ENCODE results near the gene CHADL. TPM values are rescaled to one million over a fixed set of nuclear protein-coding genes. Genes with fewer than 3 reads are reported as not detected.

Gene CHADL
- total and polyA plus RNA-seq, 2 of the 4 experiments (the other 2 are of a cell fraction), result 0.18 to 0.53 TPM

GRCh38 chr22:41239443-41240128 is 1.1 kb downstream of the CHADL start:
- Histone ChIP-seq H2AK9ac (replicated peaks; ENCODE audit: low read depth, low read length, poor library complexity) (peak overlapping the region; percentile 9), H3K14ac (replicated peaks; ENCODE audit: low read depth, low read length) (no peak overlapping the region), H4K20me1 (ENCODE audit: insufficient read depth, low read length) (peaks cover 14% of the 10 kb centered on the region), H4K91ac (ENCODE audit: insufficient read depth, low read depth, low read length) (no peak overlapping the region), H2BK5ac (ENCODE audit: low read depth, low read length, poor library complexity, severe bottlenecking) (no peak overlapping the region), H3K56ac (ENCODE audit: extremely low read depth, insufficient read depth, low read length) (no peak overlapping the region), H4K5ac (ENCODE audit: low read depth, low read length) (no peak overlapping the region), H3K36me3 (ENCODE audit: control insufficient read depth, insufficient read depth, low read length) (0 out of 2 replicates have a peak, but pooled peaks cover 3% of the 10 kb centered on the region), H3K4me1 (ENCODE audit: control insufficient read depth, insufficient read depth, low read length) (0 out of 2 replicates have a peak, but pooled peaks cover 5% of the 10 kb centered on the region), H3K9ac (ENCODE audit: low read depth, low read length) (no peak overlapping the region), H2AFZ (replicated peaks; ENCODE audit: low read length, poor library complexity) (peak overlapping the region; percentile 10), H2BK15ac (ENCODE audit: low read depth, low read length) (no peak overlapping the region), H3K18ac (ENCODE audit: low read depth, low read length) (no peak overlapping the region), H3K9me3 (ENCODE audit: control insufficient read depth, insufficient read depth, low read length) (no peaks in the 10 kb centered on the region), H3K79me1 (ENCODE audit: low read depth in 1 of 2, low read length in 2 of 2) (no peaks in the 10 kb centered on the region), H3K4me3 (ENCODE audit: insufficient read depth, low read depth, low read length) (no peak overlapping the region), H4K8ac (ENCODE audit: low read depth in 2 of 2, low read length in 2 of 2) (no peak overlapping the region), H3K27ac (ENCODE audit: insufficient read depth, low read length) (no peak overlapping the region), H2BK120ac (ENCODE audit: low read depth, low read length) (no peak overlapping the region), H3K27me3 (ENCODE audit: control insufficient read depth, insufficient read depth, low read length) (no peaks in the 10 kb centered on the region), H2BK20ac (ENCODE audit: low read depth, low read length) (no peak overlapping the region), H3K4ac (ENCODE audit: low read depth, low read length) (no peak overlapping the region; the same call in 1 of the 2 replicates), H3K4me2 (ENCODE audit: low read depth, low read length) (no peak overlapping the region), H2AK5ac (ENCODE audit: low read depth, low read length) (no peak overlapping the region), H3K23ac (ENCODE audit: low read depth, low read length) (no peak overlapping the region), H3K9me1 (ENCODE audit: insufficient read depth, low read length) (peaks cover 6% of the 10 kb centered on the region; the same call in 1 of the 2 replicates)
- 84% methylated on average over 12 of the region's 16 CpGs; no CpG with 5 or more reads in 1 of the 2 experiments for WGBS, 2 experiments (ENCODE audit: extremely low coverage in 2 of 2, insufficient read length in 1 of 2)
- DNase-seq (no peak), ATAC-seq (ENCODE audit: low read depth) (no peak)
- CTCF ChIA-PET, result interaction anchor here (0.6 kb wide), 1 partner anchor 29 kb away, joined by 3 read pairs; no protein-coding TSS in a partner anchor
- TF ChIP-seq SMC3 (IDR thresholded peaks at IDR 0.05; ENCODE audit: low read depth, low read length), result no peak
- TF ChIP-seq USF2 (IDR thresholded peaks at IDR 0.05; ENCODE audit: low read depth, low read length), result no peak
- TF ChIP-seq RFX5 (IDR thresholded peaks at IDR 0.05; ENCODE audit: low read depth, low read length), result no peak
- no peak for TF ChIP-seq RCOR1 (IDR thresholded peaks at IDR 0.05; ENCODE audit: insufficient replicate concordance, low read length)
- no peak for TF ChIP-seq NFE2L2 (IDR thresholded peaks at IDR 0.05; ENCODE audit: low read depth, low read length)
- no peak for TF ChIP-seq MAFK (IDR thresholded peaks at IDR 0.05; ENCODE audit: low read depth, low read length)
- no peak for TF ChIP-seq CTCF (conservative IDR thresholded peaks at IDR 0.05; ENCODE audit: low read depth, low read length)
- no peak for TF ChIP-seq ELK1 (IDR thresholded peaks at IDR 0.05; ENCODE audit: borderline replicate concordance, low read depth, low read length)
- no peak for TF ChIP-seq CHD1 (IDR thresholded peaks at IDR 0.05; ENCODE audit: low read depth, low read length)
- TF ChIP-seq MAZ (IDR thresholded peaks at IDR 0.05; ENCODE audit: borderline replicate concordance, low read depth, low read length), result no peak
- TF ChIP-seq MXI1 (IDR thresholded peaks at IDR 0.05; ENCODE audit: borderline replicate concordance, low read depth, low read length), result no peak
- TF ChIP-seq RAD21 (IDR thresholded peaks at IDR 0.05; ENCODE audit: low read length), result no peak
- no peak for TF ChIP-seq POLR2A (IDR thresholded peaks at IDR 0.05; ENCODE audit: low read depth, low read length)
- no peak for TF ChIP-seq BHLHE40 (IDR thresholded peaks at IDR 0.05; ENCODE audit: low read depth, low read length)
- TF ChIP-seq CEBPB (IDR thresholded peaks at IDR 0.05; ENCODE audit: low read depth, low read length), result no peak
- TF ChIP-seq FOS (IDR thresholded peaks at IDR 0.05; ENCODE audit: low read depth, low read length), result no peak
- POLR2A ChIA-PET (ENCODE audit: unreplicated experiment), result no interaction called here
- in situ Hi-C loops (cut with MboI; ENCODE audit: low sequenced_read_pairs) (no loop called here), dilution Hi-C loops (cut with HindIII; ENCODE audit: low sequenced_read_pairs, unreplicated experiment) (no loop called here), intact Hi-C loops (cut with micrococcal nuclease) (no loop called here)
- no TSS peak for BruUV-seq (replicated peaks)

All from IMR-90 (cell line).